Measurements from ENCODE around the gene COQ6.
"Not testable (repeated sequence)": the region's sequence is repeated elsewhere in the genome, so short reads cannot be mapped to it uniquely, and the experiment has no call there.

Gene COQ6

GRCh38 chr14:73977896-73978295 is 27.8 kb downstream of the COQ6 start:
- in situ Hi-C loops (cut with MboI; ENCODE audit: low sequenced_read_pairs) = no loop called here

- in situ Hi-C loops (cut with MboI; ENCODE audit: low sequenced_read_pairs) = no loop called here
Observed at GRCh38 chr14:73988065-73988464, 38.0 kb downstream of the COQ6 start.

- in situ Hi-C loops (cut with MboI; ENCODE audit: low sequenced_read_pairs) = not testable (repeated sequence)
Observed at GRCh38 chr14:73988656-73989055, 38.6 kb downstream of the COQ6 start.

- in situ Hi-C loops (cut with MboI; ENCODE audit: low sequenced_read_pairs) = no loop called here
Observed at GRCh38 chr14:73991092-73991491, 41.0 kb downstream of the COQ6 start.

- in situ Hi-C loops (cut with MboI; ENCODE audit: low sequenced_read_pairs) = not testable (repeated sequence)
Observed at GRCh38 chr14:73994926-73995325, 44.8 kb downstream of the COQ6 start.

GRCh38 chr14:73995977-73996378 is 45.9 kb downstream of the COQ6 start:
- in situ Hi-C loops (cut with MboI; ENCODE audit: low sequenced_read_pairs) = no loop called here

GRCh38 chr14:73996731-73997107 is 46.6 kb downstream of the COQ6 start:
- in situ Hi-C loops (cut with MboI; ENCODE audit: low sequenced_read_pairs) = no loop called here

- in situ Hi-C loops (cut with MboI; ENCODE audit: low sequenced_read_pairs) = no loop called here
Observed at GRCh38 chr14:73997108-73997943, 47.2 kb downstream of the COQ6 start.

- in situ Hi-C loops (cut with MboI; ENCODE audit: low sequenced_read_pairs) = no loop called here
Observed at GRCh38 chr14:73997944-73998447, 47.9 kb downstream of the COQ6 start.

- in situ Hi-C loops (cut with MboI; ENCODE audit: low sequenced_read_pairs) = no loop called here
Observed at GRCh38 chr14:73998726-73999125, 48.6 kb downstream of the COQ6 start.

- in situ Hi-C loops (cut with MboI; ENCODE audit: low sequenced_read_pairs) = not testable (repeated sequence)
Observed at GRCh38 chr14:74005664-74006063, 55.6 kb downstream of the COQ6 start.

GRCh38 chr14:74008843-74009499 is 58.9 kb downstream of the COQ6 start:
- in situ Hi-C loops (cut with MboI; ENCODE audit: low sequenced_read_pairs) = no loop called here
